ENCODE results near the gene TMEM232. TPM values are rescaled to one million over a fixed set of nuclear protein-coding genes. Genes with fewer than 3 reads are reported as not detected.

The TMEM232 gene
- total and polyA plus RNA-seq, 9 of the 15 experiments (the other 6 are each of a cell fraction or from before 2014, with no cell fraction given): 0.09 to 2.2 (median 0.41) TPM

DNA sequence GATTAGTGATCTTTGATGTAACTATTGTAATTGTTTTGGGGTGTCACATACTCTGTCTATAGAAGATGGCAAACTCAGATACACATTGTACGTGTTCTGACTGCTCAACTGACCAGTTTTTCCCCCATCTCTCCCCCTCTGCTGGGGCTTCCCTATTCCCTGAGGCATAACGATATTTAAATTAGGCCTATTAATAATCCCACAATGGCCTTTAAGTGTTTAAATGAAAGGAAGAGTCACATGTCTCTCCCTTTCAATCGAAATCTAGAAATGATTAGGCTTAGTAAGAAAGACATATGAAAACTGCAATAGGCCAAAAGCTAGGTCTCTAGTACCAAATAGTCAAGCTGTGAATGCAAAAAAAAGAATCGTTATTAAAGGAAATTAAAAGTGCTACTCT lies 265.6 kb downstream of the TMEM232 start (continued):
- TF ChIP-seq, protein P1, sequence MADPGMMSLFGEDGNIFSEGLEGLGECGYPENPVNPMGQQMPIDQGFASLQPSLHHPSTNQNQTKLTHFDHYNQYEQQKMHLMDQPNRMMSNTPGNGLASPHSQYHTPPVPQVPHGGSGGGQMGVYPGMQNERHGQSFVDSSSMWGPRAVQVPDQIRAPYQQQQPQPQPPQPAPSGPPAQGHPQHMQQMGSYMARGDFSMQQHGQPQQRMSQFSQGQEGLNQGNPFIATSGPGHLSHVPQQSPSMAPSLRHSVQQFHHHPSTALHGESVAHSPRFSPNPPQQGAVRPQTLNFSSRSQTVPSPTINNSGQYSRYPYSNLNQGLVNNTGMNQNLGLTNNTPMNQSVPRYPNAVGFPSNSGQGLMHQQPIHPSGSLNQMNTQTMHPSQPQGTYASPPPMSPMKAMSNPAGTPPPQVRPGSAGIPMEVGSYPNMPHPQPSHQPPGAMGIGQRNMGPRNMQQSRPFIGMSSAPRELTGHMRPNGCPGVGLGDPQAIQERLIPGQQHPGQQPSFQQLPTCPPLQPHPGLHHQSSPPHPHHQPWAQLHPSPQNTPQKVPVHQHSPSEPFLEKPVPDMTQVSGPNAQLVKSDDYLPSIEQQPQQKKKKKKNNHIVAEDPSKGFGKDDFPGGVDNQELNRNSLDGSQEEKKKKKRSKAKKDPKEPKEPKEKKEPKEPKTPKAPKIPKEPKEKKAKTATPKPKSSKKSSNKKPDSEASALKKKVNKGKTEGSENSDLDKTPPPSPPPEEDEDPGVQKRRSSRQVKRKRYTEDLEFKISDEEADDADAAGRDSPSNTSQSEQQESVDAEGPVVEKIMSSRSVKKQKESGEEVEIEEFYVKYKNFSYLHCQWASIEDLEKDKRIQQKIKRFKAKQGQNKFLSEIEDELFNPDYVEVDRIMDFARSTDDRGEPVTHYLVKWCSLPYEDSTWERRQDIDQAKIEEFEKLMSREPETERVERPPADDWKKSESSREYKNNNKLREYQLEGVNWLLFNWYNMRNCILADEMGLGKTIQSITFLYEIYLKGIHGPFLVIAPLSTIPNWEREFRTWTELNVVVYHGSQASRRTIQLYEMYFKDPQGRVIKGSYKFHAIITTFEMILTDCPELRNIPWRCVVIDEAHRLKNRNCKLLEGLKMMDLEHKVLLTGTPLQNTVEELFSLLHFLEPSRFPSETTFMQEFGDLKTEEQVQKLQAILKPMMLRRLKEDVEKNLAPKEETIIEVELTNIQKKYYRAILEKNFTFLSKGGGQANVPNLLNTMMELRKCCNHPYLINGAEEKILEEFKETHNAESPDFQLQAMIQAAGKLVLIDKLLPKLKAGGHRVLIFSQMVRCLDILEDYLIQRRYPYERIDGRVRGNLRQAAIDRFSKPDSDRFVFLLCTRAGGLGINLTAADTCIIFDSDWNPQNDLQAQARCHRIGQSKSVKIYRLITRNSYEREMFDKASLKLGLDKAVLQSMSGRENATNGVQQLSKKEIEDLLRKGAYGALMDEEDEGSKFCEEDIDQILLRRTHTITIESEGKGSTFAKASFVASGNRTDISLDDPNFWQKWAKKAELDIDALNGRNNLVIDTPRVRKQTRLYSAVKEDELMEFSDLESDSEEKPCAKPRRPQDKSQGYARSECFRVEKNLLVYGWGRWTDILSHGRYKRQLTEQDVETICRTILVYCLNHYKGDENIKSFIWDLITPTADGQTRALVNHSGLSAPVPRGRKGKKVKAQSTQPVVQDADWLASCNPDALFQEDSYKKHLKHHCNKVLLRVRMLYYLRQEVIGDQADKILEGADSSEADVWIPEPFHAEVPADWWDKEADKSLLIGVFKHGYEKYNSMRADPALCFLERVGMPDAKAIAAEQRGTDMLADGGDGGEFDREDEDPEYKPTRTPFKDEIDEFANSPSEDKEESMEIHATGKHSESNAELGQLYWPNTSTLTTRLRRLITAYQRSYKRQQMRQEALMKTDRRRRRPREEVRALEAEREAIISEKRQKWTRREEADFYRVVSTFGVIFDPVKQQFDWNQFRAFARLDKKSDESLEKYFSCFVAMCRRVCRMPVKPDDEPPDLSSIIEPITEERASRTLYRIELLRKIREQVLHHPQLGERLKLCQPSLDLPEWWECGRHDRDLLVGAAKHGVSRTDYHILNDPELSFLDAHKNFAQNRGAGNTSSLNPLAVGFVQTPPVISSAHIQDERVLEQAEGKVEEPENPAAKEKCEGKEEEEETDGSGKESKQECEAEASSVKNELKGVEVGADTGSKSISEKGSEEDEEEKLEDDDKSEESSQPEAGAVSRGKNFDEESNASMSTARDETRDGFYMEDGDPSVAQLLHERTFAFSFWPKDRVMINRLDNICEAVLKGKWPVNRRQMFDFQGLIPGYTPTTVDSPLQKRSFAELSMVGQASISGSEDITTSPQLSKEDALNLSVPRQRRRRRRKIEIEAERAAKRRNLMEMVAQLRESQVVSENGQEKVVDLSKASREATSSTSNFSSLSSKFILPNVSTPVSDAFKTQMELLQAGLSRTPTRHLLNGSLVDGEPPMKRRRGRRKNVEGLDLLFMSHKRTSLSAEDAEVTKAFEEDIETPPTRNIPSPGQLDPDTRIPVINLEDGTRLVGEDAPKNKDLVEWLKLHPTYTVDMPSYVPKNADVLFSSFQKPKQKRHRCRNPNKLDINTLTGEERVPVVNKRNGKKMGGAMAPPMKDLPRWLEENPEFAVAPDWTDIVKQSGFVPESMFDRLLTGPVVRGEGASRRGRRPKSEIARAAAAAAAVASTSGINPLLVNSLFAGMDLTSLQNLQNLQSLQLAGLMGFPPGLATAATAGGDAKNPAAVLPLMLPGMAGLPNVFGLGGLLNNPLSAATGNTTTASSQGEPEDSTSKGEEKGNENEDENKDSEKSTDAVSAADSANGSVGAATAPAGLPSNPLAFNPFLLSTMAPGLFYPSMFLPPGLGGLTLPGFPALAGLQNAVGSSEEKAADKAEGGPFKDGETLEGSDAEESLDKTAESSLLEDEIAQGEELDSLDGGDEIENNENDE (IDR thresholded peaks at IDR 0.05; ENCODE audit: low read depth, low read length): no peak
- TF ChIP-seq CBFB (CRISPR knock-in tag; IDR thresholded peaks at IDR 0.05) (no peak), TAF7 (tag; IDR thresholded peaks at IDR 0.05) (no peak)
